ENCODE measurements around the gene DNMT3B.
A peak's percentile ranks its signal among the peaks of the same experiment; 100 is the strongest.
"Not testable (repeated sequence)": the region's sequence is repeated elsewhere in the genome, so short reads cannot be mapped to it uniquely, and the experiment has no call there.

DNMT3B gene

DNA sequence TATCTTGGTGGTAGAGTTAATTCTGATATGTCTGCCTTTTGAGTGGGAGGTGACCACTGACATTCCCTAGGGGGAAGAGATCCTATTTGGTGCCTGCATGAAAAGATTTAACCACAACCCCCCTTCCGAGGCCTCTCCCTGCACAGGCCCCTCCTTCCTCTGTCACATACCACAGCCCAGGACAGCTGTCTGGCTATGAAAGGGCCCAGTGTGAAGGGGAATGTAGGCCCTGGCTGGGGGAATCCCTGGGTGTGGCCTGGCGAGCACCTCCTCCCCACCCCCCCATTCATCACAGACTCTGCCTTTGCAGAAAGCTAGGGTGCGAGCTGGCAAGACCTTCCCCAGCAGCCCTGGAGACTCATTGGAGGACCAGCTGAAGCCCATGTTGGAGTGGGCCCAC lies 30.1 kb downstream of the DNMT3B start:
- DNase-seq, result no peak

DNA sequence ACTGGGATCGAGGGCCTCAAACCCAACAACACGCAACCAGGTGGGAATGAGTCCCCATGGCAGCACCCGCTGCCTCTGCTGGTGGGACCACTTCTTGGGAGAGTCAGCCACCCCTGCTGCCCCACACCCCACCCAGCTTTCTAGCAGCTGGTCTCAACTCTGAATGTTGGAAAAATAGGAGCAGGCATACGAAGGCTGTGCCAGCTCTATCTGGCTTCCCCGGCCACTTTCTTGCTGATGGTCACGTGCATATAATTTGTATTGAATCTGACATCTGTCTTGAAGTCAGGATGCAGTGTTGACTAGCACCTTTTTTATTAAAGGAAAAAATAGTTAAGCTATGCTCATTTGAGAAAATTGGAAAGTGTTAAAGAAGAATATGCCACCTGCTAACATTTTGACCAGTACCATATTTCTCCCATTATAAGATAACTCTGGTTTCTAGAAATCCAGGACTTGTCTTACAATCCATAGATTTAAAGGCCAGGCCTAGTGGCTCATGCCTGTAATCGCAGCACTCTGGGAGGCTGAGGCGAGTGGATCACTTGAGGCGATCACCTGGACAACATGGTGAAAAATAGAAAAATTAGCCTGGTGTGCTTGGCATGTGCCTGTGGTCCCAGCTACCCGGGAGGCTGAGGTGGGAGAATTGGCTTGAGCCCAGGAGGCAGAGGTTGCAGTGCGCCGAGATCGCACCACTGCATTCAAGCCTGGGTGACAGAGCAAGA lies 30.7 kb downstream of the DNMT3B start:
- DNase-seq, result no peak

DNA sequence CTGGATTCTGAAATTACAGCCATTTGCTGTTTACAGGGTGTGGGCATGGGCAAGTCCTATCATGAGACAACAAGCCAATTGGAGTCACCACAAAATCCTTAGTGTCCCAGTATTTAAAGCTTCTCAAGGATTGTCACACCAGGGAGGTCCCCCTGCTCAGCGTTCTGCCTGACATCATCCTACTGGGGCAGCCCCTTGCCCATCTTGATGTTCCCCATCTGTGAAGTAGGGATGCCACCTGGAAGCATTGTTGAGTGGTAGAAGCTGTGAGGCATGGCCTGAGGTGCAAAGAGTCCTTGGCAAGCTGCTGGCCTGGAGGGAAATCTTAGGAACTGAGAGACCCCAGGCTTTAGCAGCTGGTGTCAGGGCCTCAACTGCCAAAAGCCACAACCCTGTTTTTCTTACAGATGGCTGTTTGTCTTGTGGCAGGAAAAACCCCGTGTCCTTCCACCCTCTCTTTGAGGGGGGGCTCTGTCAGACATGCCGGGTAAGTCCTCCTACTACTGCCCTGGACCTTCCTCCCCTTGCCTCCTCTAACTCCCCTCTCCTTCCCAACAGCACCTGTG lies 34.3 kb downstream of the DNMT3B start:
- no peak for DNase-seq

DNA sequence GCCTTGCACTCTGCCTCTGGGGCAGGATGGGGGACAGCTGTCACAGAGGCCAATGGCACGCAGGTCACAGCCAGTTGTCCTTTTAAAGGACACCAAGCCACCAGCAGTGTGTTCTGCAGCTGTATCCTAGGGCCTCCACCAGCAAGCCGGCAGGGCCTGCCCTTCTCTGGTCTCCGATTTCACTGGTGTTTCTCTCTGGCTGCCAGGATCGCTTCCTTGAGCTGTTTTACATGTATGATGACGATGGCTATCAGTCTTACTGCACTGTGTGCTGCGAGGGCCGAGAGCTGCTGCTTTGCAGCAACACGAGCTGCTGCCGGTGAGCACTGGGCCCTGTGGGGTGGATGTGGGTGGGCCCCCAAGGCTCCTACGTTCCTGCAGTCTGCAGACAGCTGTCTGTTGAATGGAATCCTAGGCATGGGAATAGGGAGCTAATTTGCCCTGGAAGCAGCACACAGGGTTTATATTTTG lies 34.8 kb downstream of the DNMT3B start:
- no peak for DNase-seq

DNA sequence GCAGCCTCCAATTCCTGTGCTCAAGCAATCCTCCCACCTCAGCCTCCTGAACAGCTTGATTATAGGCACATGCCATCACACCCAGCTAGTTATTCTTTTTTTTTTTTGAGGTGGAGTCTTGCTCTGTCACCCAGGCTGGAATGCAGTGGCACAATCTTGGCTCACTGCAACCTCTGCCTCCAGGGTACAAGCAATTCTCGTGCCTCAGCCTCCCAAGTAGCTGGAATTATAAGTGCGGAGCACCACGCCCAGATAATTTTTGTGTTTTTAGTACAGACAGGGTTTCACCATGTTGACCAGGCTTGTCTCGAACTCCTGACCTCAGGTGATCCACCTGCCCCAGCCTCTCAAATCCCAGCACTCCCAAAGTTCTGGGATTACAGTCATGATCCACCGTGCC lies 35.4 kb downstream of the DNMT3B start:
- not testable (repeated sequence) for DNase-seq

DNA sequence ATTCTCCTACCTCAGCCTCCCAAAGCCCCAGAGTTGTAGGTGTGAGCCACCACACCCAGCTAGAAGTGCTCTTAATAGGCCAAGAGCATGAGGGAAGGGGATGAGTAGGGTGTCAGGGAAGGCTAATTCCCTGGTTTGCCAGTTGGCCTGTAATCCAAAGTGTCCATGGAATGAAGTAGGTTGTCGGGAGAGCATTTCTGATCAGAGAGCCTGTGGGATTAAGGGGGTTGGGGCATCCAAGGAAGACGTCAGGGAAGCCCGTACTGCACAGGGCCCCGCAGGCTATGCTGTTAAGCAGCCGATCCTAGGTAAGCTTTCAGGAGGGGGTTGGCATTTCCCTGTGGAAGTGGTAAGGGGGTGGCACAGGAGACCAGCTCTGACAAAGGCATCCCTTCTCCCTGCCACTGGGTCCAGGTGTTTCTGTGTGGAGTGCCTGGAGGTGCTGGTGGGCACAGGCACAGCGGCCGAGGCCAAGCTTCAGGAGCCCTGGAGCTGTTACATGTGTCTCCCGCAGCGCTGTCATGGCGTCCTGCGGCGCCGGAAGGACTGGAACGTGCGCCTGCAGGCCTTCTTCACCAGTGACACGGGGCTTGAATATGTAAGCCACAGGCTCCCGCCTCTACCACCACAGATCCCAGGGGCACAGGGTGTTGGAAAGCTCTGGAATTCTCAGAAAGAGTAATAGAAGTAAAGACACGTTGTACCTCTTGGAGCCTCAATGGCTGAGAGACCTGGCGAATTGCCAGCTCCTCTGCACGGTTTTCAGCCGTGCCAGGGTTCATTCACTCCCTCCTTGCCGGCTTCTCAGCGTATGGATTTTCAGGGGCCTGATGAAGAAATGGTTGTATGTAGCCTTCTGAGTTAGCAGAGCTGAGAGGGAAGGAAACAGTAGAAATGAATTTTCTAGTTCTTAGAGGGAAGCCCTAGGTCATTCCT lies 36.1 kb downstream of the DNMT3B start:
- no peak for DNase-seq

DNA sequence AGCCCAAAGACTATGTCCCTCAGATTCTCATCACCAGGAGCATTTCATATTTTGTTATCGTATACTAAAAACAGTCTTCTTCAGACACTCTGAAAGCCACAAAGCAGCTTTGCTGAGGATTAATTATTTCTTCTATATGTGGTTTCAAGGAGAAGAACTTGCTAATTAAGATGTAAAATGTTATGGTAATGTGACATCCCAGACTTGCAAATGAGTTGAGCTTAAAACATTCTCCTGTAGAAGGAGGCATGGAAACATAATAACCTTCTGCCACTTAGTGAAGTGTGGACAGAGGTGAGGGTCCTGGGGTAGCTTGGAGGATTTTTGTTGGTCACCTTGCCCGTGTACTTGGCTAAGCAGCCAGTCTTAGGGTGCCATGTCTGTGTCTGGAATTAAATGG lies 40.9 kb downstream of the DNMT3B start:
- DNase-seq, result no peak

DNA sequence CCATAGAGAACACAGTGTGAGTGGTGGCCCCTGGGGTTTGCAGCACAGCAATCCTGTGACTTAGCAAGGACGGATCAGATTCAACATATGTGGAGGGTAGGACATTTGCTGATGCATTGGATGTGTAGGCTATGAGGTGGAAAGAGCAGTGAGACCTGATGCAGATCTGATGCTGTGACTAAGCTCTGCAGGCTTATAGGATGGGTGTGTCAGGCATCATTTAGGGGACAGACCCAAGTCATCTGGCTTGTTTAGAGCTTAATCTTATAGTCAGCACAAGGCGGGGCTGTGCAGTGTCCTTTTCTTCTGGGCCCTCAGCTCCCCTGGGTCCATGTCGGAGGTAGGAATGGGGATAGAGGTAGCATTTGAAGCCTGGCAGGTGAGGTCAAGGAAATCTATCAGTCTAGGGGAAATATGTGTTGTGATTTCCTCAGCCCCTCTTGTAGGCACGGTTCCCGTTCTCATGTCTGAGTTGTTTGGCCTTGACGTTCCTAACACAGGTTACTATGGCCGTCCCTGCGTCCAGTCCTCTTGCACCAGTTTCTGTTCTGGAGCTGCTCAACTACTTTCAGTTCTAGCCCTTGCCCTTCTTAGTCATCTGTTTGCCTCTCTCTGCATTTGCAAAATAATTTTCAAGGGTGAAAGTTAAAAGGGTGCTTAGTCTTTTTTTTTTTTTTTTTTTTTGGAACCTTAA lies 42.0 kb downstream of the DNMT3B start:
- DNase-seq, result no peak

DNA sequence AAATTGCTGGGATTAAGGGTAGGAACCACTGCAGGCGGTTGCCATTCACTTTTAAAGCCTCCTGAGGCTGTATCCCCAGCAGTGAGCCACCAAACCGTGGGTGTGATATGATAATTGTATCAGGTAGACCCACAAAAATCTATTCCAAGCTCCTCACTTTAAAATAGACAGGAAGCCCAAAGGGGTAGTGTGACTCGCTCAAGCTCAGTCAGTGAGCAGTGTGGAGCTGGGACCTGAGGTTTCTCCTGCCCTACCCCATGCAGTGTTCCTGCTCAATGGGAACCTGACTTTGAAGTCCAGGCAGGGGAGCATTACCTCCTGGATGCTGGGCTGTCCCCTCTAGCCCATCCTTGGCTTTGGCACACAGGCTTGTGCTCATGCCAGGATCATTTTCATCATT lies 42.6 kb downstream of the DNMT3B start:
- DNase-seq, result no peak

DNA sequence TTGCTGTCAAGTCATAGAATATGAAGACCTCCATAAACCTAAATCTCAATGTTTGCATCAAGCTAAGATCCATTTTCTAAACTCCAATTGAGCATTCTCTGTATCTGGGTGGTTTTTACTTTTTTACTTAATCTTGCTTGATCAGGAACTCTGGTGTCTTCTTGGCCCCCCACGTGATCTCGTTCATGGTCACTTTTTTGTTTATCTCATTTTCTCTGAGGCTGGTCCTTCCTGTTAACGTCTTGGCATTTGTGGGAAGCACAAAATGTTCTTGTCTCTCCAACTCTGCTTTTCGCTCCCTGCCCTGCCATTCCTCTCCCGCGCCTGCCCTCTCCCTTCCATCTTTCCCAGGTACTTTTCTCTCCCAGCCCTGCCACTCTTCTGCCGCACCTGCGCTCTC lies 43.5 kb downstream of the DNMT3B start:
- no peak for DNase-seq

DNA sequence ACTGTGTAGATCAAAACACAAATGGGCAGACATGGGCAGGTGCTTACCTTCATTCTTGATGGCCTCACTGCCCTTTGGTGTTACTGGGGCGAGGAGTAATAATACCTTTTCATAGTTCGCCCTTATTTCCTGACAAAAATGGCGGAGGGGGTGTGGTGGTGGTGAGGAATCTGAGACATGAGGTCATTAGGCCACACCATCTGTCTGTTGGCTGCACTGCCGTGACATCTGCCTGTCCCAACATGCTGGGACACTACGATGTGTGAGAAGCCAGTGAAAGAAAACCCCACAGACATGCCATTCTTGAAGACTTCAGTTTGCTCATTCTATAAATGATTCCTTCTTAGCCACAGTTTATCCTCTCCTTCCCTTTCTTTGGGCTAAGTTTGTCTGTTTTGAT lies 44.2 kb downstream of the DNMT3B start:
- DNase-seq, result no peak

DNA sequence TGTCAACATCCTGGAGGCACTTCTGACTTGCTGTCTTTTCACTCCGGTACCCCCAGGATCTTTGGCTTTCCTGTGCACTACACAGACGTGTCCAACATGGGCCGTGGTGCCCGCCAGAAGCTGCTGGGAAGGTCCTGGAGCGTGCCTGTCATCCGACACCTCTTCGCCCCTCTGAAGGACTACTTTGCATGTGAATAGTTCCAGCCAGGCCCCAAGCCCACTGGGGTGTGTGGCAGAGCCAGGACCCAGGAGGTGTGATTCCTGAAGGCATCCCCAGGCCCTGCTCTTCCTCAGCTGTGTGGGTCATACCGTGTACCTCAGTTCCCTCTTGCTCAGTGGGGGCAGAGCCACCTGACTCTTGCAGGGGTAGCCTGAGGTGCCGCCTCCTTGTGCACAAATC lies 45.5 kb downstream of the DNMT3B start:
- DNase-seq, result no peak

DNA sequence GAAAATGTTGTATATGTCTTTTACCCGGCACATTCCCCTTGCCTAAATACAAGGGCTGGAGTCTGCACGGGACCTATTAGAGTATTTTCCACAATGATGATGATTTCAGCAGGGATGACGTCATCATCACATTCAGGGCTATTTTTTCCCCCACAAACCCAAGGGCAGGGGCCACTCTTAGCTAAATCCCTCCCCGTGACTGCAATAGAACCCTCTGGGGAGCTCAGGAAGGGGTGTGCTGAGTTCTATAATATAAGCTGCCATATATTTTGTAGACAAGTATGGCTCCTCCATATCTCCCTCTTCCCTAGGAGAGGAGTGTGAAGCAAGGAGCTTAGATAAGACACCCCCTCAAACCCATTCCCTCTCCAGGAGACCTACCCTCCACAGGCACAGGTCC lies 46.3 kb downstream of the DNMT3B start:
- no peak for DNase-seq

DNA sequence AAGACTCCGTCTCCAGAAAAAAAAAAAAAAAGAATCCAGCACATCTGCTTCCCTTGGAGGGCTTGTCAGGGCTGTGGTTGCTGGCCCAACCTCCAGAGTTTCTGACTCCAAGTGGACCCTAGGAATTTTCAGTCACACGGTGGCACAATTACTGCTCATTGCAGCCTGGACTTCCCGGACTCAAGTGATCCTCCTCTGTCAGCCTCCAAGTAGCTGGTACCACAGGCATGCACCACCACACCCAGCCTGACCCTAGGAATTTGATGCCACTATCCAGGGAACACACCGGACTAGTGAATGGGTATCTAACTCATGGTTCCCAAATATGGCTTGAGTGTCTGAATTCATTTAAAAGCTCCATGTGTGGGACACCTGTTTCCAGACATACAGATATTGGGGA lies 47.7 kb downstream of the DNMT3B start:
- no peak for DNase-seq

DNA sequence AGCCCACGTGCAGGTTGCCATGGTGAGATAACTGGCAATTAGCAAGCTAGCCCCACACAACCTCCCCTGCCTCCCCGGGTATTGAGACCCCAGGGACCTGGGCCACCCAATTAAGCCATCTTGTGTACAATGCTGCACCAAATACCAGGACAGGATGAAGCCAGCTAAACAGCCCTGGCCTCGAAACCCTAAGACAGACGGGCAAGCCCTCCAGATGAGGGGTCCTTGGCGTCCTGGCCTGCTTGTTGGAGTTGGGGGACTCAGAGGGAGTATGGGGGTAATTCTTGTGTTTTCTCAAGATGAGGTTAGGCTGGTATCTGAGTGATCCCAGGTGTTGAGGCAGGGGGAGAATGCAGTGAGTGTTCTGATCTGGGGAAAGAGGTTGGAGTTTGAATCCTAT lies 48.8 kb downstream of the DNMT3B start:
- DNase-seq, result no peak

DNA sequence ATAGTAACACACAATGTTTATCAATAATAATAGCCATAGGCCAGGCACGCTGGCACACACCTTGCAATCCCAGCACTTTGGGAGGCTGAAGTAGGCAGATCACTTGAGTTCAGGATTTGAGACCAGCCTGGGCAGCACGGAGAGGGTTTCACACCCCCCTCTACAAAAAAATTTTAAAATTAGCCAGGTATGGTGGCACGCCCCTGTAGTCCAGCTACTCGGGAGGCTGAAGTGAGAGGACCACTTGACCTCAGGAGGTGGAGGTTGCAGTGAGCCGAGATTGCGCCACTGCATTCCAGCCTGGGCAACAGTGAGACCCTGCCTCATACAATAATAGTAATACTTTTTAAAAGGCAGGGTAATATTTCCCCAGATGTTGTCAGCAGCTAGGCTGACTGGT lies 49.7 kb downstream of the DNMT3B start:
- DNase-seq, result no peak

DNA sequence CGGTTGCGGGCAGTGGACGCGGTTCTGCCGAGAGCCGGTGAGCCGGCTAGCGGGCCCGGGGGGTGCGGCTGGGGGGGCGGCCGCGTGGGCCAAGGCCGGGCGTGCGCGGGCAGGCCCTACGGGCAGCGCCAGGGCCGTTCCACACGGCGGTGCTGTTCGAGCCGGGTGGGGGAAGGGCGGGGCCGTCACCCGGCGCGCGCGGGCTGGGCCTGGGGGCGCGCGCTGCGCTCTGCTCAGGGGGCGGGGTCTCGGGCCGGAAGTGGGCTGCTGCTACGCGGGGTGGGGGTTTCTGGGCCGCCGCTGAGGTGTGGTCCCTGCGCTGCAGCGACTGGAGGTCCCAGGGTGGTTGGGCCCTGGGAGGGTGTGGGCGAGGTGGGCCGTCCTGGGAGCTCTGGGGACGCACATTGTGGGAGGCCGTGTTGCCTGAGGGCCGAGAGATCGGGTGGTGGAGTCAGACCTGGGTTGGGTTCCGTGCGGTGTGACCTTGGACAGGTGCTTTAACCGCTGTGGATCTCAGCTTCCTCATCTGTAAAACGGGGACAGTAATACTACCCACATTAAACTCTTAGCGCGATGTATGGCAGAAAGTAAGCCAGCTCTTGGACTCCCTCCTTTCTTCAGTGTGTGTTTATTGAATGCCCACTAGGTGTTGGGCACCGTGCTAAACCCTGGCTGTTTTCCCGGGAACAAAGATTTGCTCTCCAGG lies 58.0 kb downstream of the DNMT3B start:
- DNase-seq, result peak; percentile 57

DNA sequence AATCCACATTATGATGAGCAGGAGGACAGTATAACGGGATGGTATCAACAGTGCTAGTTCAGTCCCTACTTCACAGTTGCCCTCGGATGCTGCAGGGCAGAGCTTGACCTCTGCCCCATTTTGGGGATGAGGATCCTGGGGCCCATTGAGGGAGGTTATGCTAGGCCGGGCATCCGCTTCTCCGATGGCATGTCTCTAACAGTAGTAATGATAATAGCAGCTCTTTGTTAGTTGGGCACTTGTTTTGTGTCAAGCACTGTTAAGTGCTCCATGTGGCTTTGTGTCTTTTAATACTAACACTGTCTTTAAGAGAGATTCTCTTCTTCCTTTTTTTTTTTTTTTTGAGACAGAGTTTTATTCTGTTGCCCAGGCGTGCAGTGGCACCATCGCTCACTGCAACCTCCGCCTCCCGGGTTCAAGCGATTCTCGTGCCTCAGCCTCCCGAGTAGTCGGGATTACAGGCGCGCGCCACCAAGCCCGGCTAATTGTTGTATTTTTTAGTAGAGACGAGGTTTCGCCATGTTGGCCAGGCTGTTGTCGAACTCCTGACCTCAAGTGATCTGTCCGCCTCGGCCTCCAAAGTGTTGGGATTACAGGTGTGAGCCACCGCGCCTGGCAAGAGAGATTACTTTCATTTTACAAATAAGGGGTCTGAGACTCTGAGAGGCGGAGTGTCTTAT lies 58.7 kb downstream of the DNMT3B start:
- DNase-seq, result no peak

DNA sequence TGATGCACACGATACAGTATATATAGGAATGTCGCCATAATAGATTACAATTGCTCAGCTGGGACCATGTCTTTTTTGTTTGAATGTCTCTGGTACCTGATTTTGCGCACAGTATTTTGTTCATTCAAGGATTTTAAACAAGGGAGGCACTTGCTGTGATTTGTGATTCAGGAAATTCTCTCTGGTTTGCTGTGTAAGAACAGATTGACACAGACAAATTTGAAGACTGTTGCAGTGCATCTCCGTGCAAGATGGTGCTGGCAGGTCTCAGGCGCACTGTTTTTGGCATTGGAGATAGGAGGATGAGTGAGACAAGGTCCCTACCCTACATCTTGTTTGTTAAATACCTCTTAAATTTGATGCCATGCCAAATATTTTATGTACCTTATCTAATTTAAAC lies 60.0 kb downstream of the DNMT3B start:
- no peak for DNase-seq

DNA sequence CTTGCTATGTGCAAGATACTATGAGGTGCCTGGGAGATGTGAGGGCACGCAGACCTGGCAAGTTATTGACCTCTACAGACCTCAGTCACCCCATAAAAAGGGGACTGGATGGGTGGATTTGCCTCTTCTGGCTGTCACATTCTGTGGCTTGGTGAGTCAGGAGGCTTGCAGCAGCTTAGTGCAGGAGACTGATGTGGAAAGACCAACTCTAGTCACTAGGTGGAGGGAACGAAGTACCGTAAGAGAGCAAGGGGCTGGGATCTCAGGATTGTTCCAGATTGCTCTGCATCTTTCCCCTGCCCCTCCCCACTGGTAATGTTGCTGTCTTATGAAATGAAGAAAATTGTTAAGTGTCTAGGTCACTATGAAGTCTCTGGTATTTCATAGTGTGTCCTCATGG lies 60.9 kb downstream of the DNMT3B start:
- DNase-seq, result peak; percentile 6

DNA sequence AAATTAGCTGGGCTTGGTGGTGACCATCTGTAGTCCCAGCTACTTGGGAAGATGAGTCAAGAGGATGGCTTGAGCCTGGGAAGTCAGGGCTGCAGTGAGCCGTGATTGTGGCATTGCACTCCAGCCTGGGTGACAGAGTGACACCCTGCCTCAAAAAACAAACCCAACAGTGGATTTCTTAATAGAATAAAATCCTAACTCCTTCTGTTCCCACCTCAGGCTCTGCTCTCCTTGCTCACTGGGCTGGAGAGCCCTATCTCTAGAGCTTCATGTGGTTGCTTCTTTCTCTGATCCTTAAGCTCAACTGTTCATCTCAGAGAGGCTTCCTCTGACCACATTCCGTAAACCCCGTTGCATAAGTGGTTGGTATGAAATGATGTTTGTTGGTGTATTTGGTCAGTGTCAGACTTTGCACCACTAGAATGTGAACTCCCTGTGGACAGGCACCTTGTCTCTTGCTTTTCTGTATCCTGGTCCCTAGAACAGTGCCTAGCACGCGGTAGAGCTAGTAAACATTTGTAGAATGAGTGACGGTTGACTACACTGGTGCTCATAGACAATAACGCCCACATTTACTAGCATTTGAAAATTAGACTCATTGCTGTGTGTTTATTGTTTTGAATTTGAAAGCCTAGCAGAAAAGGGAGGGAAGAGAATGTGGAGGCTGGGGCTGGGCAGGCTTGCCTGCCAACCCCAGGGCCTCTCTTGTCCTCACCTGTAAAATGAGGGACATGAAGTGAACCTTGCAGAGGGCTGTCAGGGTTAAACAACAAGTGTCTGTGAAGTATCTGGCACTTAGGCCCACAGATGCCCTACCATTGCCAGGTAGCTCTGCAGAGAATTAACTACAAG lies 61.8 kb downstream of the DNMT3B start:
- DNase-seq, result no peak
